ENCODE results near the gene PELI3.
"Not testable (repeated sequence)": the region's sequence is repeated elsewhere in the genome, so short reads cannot be mapped to it uniquely, and the experiment has no call there.

The PELI3 gene

GRCh38 chr11:66448523-66448922 is 18.2 kb upstream of the PELI3 start:
- DNase-seq (ENCODE audit: low spot score) = no peak

- DNase-seq (ENCODE audit: low spot score) = no peak
Observed at GRCh38 chr11:66450560-66450959, 16.1 kb upstream of the PELI3 start.

- DNase-seq (ENCODE audit: low spot score) = no peak
Observed at GRCh38 chr11:66451663-66452062, 15.0 kb upstream of the PELI3 start.

DNA sequence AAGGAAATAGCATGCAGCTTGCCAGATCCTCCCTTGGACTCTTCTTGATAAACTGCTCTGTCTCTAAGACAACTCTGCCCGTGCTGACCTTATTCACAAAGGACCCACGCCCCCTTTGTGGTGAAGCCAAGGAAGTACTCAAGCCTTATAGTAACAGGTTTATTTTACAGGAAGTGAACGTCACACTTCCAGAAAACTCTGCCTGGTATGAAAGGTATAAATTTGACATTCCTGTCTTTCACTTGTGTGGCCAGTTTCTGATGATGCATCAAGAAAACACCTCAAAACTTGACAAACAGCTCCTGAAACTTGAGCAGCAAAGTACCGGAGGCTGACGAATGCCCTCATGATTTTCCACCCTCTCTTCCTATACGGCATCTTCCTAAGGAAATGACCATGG is 12.5 kb upstream of the PELI3 start:
- no peak for DNase-seq (ENCODE audit: low spot score)

DNA sequence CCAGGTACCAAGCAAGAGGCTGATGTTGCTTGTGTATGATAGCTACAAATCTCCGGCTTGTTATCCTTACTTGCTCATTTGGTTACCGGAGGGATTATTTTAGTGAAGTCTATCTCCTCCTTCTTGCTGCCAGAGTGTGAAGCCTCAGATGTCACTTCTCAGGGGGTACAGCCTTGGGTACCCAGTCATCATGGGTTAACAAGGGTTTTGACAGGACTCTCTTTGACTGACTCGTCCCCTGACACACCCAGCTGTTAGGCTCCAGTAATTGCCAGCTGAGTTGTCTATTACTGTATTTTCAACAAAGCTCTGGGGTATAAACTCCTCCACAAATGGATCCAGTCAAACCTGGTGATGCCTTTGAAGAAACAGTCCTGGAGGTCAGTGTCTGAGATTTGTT is 11.9 kb upstream of the PELI3 start:
- no peak for DNase-seq (ENCODE audit: low spot score)

- DNase-seq (ENCODE audit: low spot score) = no peak
Observed at GRCh38 chr11:66457826-66458225, 8.9 kb upstream of the PELI3 start.

GRCh38 chr11:66459138-66459778 is 7.4 kb upstream of the PELI3 start:
- DNase-seq (ENCODE audit: low spot score) = no peak

- no peak for DNase-seq (ENCODE audit: low spot score)
Observed at GRCh38 chr11:66462010-66462409, 4.7 kb upstream of the PELI3 start.

GRCh38 chr11:66462911-66463310 is 3.8 kb upstream of the PELI3 start:
- DNase-seq (ENCODE audit: low spot score) = no peak

DNA sequence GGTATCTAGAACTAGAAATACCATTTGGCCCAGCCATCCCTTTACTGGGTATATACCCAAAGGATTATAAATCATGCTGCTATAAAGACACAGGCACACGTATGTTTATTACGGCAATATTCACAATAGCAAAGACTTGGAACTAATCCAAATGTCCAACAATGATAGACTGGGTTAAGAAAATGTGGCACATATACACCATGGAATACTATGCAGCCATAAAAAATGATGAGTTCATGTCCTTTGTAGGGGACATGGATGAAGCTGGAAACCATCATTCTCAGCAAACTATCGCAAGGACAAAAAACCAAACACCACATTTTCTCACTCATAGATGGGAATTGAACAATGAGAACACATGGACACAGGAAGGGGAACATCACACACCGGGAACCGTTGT is 2.6 kb upstream of the PELI3 start:
- not testable (repeated sequence) for DNase-seq (ENCODE audit: low spot score)

GRCh38 chr11:66464916-66465315 is 1.8 kb upstream of the PELI3 start:
- no peak for DNase-seq (ENCODE audit: low spot score)

DNA sequence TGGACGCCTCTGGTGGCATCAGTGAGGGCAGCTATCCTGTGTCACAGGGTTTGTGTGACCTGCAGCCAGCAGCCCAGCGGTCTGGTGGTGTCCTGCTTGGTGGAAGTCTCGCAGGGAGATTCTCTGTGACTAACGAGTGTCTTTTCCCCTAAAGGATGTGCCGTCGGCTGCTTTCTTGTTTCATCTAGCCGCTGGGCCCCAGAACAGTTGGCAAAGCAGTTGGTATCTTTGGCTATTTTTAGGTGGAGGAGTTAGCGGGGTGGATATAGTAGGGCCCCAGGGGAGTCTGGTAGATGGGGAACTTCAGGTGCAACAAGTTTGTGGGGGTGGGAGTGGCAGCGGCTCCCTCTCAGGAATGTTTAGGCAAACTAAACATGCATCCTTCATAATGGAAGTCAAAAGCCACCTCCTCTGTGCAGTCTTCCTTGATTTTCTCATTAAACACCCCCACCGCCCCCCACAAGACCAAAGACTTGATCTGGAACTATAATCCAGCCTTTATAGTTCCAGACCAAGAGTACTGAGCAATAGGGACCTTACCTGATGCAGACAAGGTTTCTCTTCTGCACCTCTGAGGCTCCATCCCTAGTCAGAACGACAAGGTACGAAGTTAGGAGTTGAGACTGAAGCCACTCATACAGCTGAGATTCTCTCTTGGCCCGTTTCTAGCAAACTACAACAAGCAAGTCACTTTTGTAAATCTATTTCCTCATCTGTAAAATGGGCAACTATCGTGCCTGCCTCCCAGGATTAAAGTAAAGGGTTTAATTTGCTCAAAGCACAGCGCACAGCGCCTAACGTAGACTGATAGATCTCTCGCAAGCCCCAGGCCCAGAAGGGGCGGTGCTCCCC is 1.1 kb upstream of the PELI3 start:
- peak; percentile 51 for DNase-seq (ENCODE audit: low spot score)

GRCh38 chr11:66467034-66467659 is 442 bp downstream of the PELI3 start:
- DNase-seq (ENCODE audit: low spot score) = peak; percentile 66

DNA sequence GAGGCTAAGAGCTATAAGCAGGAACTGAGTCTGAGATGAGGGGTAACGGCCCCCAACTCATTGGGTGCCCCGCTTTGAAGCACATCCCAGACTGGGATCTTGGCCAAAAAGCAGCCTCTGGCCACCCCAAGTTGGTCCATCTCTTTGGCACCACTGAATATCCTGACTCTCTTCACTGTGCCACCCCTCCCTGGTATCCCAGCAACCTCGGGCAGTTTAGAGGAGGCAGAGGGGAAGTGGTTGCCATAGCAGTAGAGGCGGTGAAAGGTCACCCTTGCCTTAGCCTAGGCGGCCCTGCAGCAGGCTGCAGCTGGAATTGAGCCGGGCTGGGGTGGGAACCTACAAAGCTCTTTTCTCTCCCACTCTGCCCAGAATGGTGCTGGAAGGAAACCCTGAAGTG is 1.1 kb downstream of the PELI3 start:
- no peak for DNase-seq (ENCODE audit: low spot score)

DNA sequence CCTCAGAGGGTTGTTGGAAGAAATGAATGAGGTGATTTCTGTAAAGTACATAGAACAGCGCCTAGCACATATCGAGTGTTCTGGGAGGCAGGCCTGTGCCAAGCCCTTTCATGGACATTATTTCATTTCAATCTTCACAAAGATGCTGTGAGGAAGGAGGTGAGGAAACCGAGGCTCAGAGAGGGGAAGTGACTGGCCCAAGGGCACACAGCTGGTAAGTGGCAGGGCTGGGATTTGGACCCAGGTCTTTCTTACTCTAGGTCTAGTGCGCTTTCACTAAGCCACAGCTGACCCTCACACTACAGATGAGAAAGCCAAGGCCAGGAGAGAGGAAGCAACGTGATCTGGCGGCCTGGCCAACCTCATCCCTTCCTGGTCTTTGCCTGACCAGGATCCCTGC is 2.0 kb downstream of the PELI3 start:
- DNase-seq (ENCODE audit: low spot score) = no peak

GRCh38 chr11:66469441-66469840 is 2.7 kb downstream of the PELI3 start:
- no peak for DNase-seq (ENCODE audit: low spot score)

GRCh38 chr11:66470015-66470414 is 3.3 kb downstream of the PELI3 start:
- no peak for DNase-seq (ENCODE audit: low spot score)

GRCh38 chr11:66471142-66471541 is 4.4 kb downstream of the PELI3 start:
- no peak for DNase-seq (ENCODE audit: low spot score)

DNA sequence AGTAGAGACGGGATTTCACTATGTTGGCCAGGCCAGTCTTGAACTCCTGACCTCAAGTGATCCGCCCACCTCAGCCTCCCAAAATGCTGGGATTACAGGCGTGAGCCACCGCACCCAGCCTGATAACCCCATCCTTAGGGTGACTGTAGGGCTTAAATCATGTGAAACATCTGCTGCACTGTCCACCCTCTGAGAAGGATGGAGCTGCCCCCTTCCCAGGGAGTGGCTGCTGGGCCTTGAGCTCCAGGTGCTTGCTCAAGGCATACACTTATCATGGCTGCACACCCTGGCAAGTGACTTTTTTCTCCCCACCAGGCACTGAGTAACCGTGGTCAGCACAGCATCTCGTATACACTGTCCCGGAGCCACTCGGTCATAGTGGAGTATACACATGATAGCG is 5.3 kb downstream of the PELI3 start:
- no peak for DNase-seq (ENCODE audit: low spot score)

DNA sequence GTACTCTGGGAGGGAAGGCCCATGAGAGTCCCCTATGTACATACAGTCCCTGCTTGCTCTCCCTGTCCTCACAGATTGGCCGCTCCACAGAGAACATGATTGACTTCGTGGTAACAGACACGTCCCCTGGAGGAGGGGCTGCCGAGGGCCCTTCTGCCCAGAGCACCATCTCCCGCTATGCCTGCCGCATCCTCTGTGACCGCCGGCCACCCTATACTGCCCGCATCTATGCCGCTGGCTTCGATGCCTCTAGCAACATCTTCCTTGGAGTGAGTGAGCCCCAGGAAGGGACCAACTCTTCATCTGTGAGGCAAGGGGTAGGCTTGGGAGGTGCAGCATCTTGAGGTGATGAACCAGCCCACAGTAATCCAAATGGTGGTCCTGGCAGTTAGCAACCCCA is 6.5 kb downstream of the PELI3 start:
- DNase-seq (ENCODE audit: low spot score) = no peak

DNA sequence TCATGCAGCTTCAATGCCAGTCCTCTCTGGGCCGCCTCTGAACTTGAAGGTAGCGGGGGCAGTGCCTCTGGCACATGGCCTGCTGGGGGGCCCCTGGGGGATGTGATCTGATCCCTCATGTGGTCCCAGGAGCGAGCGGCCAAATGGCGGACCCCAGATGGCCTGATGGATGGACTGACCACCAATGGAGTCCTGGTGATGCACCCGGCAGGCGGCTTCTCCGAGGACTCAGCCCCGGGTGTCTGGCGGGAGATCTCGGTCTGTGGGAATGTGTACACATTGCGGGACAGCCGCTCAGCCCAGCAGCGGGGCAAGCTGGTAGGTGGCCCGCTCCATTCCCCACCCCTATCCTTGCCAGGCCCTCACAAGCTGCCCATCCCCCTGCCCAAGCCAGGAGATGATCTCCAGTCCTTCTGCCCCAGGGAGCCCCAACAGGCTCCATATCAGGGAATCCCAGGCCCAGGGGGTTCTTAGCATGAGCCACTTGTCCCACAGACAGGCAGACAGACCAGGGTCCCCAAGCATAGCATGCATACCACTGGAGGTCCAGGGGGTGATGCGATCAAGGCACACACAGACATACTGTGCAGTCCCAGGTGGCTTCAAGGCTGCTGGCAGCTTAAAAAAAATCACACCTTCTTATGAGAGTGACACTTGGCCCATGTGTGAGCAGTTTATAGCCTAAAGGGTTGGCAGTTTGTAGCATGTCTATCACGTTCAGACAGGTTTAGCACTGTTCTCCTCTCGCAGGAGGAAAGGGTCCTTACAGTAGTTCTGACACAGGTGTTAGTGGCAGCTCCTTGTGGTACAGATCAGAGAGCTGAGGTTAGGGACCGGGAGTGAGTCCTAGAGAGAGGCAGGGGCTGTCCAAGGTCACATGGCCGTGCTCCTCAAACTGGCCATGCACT is 7.2 kb downstream of the PELI3 start:
- no peak for DNase-seq (ENCODE audit: low spot score)
